NB4 (cell line): Measurements from ENCODE around the gene SLFNL1.

Source experiments
- DNase-seq: peaks from one replicate; pipeline ENCODE4 v3.0.0; 2010; ENCODE audit warnings: low read depth
- H3K4me3 ChIP-seq: one replicate; pipeline ENCODE4 v1.5.1; 2011; ENCODE audit warnings: mild to moderate bottlenecking, low read depth, low read length, moderate library complexity
- MYC ChIP-seq: IDR thresholded peaks from 2 replicates; pipeline ENCODE4 v1.6.1; 2011; ENCODE audit warnings: low read depth, low read length
- POLR2A ChIP-seq: IDR thresholded peaks from 2 replicates; pipeline ENCODE4 v1.6.1; 2011; ENCODE audit warnings: mild to moderate bottlenecking; ENCODE audit not compliant: insufficient read length; ENCODE audit errors: extremely low read depth
- TF ChIP-seq, protein P1 (sequence below): IDR thresholded peaks from one replicate; pipeline ENCODE4 v1.5.1; 2012; ENCODE audit warnings: low read depth, low read length
- TF ChIP-seq, protein P2 (sequence below): IDR thresholded peaks from 2 replicates; pipeline ENCODE4 v1.6.1; 2011; ENCODE audit warnings: low read depth, low read length

The SLFNL1 gene

DNA sequence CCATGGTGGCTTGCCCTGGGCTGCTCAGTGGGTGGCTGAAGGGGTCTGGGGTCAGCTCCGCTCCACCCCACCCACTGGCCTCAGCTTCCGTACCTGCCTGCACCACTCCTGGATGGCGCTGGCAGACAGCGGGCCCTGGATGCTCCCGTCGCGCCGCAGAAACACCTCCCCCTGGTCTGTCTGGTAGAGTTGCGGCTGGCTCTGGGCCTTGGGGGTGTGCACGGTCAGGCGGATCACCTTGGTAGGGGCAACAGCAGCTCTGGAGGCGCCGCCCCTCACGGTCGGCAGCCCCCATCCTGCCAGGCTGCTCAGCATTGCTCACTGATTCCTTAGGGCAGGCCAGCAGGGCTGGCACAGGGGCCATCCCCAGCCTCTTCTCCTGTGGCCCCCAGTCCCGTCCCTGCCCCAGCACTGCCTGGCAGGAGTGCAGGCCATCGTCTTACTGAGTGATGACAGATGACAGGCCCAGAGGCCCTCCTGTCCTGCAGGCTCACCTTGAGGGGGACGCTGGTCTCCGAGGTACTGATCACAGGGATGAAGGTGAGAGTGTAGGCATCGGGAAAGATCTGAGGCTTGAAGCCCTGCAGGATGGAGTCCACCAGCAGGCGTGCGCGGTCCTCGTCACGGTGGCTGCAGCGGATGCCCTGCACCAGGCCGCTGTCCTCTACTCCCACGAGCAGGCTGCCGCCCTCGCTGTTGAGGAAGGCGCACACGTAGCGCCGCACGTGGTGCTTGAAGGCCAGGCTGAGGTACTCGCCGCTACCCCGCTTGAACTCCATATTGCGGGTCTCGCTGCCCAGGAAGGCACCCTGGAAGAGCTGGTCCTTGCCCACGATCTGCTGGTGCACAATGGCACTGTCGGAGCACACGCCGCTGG lies 4.1 kb downstream of the SLFNL1 start:
- DNase-seq: no peak
- TF ChIP-seq, protein P1, sequence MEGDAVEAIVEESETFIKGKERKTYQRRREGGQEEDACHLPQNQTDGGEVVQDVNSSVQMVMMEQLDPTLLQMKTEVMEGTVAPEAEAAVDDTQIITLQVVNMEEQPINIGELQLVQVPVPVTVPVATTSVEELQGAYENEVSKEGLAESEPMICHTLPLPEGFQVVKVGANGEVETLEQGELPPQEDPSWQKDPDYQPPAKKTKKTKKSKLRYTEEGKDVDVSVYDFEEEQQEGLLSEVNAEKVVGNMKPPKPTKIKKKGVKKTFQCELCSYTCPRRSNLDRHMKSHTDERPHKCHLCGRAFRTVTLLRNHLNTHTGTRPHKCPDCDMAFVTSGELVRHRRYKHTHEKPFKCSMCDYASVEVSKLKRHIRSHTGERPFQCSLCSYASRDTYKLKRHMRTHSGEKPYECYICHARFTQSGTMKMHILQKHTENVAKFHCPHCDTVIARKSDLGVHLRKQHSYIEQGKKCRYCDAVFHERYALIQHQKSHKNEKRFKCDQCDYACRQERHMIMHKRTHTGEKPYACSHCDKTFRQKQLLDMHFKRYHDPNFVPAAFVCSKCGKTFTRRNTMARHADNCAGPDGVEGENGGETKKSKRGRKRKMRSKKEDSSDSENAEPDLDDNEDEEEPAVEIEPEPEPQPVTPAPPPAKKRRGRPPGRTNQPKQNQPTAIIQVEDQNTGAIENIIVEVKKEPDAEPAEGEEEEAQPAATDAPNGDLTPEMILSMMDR: no peak
- no peak for TF ChIP-seq POLR2A
- TF ChIP-seq, protein P2, sequence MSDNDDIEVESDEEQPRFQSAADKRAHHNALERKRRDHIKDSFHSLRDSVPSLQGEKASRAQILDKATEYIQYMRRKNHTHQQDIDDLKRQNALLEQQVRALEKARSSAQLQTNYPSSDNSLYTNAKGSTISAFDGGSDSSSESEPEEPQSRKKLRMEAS: no peak
- TF ChIP-seq MYC: no peak
- no peak overlapping the region for H3K4me3 ChIP-seq

DNA sequence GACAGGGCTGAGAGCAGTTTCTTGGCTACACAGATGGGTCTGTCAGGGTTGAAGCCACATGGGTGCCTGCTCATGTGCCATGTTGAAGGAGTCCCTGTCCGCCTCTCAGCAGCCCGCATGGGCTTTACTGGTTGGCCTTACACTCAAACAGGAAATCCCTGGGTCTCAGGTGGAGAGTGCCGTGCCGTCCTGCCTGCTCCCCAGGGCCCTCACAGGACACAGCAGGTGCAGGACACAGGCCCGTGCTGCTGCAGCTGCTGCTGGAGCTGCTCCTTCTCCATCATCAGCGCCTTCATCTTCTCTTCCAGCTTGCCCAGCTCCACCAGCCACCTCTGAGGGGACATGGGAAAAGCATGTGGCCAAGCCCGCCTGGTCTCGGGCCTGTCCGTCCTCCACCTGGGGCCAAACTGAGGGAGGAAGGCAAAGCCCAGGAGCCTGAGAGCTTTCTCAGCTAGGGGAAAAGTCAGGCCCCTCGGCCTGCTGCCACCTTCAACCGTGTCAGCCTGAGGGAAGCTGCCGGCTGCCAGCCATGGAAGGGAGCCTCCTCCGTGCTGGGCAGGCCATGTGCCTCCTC lies 5.5 kb downstream of the SLFNL1 start:
- no peak overlapping the region for H3K4me3 ChIP-seq
- TF ChIP-seq, protein P2: no peak
- TF ChIP-seq, protein P1: no peak
- no peak for TF ChIP-seq MYC
- TF ChIP-seq POLR2A: no peak
- no peak for DNase-seq

DNA sequence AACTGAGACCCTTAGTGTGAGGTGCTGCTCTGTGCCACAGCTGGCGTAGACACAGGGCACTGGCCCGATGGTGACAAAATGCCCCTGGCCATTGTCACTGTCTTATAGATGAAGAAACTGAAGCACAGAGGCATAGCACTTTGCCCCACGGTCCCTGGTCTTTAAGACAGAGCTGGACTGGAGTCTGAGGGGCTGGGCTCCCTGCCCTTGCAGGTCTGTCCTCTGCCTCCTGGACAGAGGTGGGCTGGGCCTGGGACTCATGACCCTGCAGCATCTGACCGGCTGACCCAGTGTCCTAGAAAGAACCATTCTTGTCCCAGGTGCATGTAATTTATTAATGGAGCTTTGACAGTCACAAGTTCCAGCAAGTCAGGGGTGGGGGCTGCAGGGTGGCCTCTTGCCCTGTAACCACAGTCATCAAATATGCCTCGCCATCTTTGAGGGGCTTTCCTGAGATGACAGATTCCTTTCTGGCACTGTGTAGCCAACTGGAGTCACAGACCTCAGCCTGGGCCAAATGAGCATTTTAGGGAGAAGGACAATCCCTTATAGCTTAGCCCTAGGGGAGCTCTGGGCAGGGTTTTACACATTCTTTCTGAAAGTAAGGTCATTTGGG lies 6.1 kb downstream of the SLFNL1 start:
- TF ChIP-seq, protein P2: no peak
- no peak for TF ChIP-seq MYC
- TF ChIP-seq, protein P1: no peak
- TF ChIP-seq POLR2A: no peak
- no peak for DNase-seq
- no peak overlapping the region for H3K4me3 ChIP-seq

DNA sequence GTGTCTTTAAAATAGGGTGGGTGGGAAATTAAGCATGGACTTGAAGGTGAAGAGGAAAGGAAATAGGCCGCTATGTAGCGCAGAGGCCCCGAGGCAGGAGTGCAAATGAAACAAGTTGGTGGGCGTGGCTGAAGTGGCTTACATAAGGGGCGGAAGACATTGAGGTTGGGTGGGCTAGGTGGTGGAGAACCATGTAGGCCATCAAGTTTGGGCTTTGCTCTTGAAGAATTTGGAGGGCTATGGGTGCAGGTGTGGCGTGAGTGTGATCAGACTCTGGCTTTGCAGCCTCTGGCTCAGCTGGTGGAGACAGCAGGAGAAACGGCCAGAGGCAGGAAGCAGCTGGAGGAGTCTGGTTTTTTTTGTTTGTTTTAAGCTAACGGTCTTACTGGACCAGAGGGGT lies 6.7 kb downstream of the SLFNL1 start:
- TF ChIP-seq, protein P1: no peak
- TF ChIP-seq MYC: no peak
- no peak for TF ChIP-seq POLR2A
- TF ChIP-seq, protein P2: no peak
- DNase-seq: no peak
- H3K4me3 ChIP-seq: no peak overlapping the region

DNA sequence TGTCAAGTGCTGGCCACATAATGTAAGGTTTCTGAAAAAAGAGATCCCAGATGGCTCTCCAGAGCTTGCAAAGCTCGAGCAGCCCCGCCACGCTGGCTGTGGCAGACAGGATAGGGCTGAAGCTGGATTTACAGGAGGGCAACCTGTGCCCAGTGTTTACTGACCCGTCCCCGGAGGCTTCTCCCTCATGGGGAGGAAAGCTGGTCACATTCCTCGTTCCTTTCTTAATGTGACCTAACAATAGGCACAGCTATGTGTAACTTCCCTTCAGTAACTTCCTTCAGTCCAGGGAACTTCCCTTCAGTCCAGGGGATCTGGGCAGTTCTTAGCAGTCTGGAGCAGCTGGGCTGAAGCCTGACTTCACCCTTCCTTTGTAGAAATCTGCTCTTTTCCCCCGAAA lies 7.7 kb downstream of the SLFNL1 start:
- TF ChIP-seq POLR2A: no peak
- TF ChIP-seq, protein P2: no peak
- TF ChIP-seq, protein P1: no peak
- no peak for TF ChIP-seq MYC
- H3K4me3 ChIP-seq: no peak overlapping the region
- DNase-seq: no peak
